HCT116 (cell line): ENCODE measurements around the gene NKPD1.

ENCODE experiments used
- ATF3 ChIP-seq: IDR thresholded peaks from 2 replicates; pipeline ENCODE4 v1.6.1; 2012
- CEBPB ChIP-seq: IDR thresholded peaks from 2 replicates; pipeline ENCODE4 v1.6.1; 2012; ENCODE audit warnings: low read depth
- EZH2 ChIP-seq: fragments of 200-600 bp; sonication (generic); IDR thresholded peaks from 2 replicates; pipeline ENCODE4 v1.6.1; 2017; ENCODE audit warnings: antibody characterized with exemption, mixed run types
- JUND ChIP-seq: IDR thresholded peaks from 2 replicates; pipeline ENCODE4 v1.6.1; 2012
- POLR2A ChIP-seq: IDR thresholded peaks from 2 replicates; pipeline ENCODE4 v1.7.0; 2011; ENCODE audit warnings: borderline replicate concordance; ENCODE audit not compliant: insufficient read depth, insufficient read length; ENCODE audit errors: extremely low read depth
- POLR2AphosphoS5 ChIP-seq: IDR thresholded peaks from 2 replicates; pipeline ENCODE4 v1.6.1; 2011; ENCODE audit warnings: mild to moderate bottlenecking, low read depth, low read length, moderate library complexity
- SP1 ChIP-seq: IDR thresholded peaks from 2 replicates; pipeline ENCODE4 v1.6.1; 2012; ENCODE audit warnings: low read depth
- TCF7L2 ChIP-seq: IDR thresholded peaks from 2 replicates; pipeline ENCODE4 v1.7.0; 2011; ENCODE audit warnings: borderline replicate concordance, inconsistent platforms; ENCODE audit not compliant: insufficient read depth, insufficient read length; ENCODE audit errors: extremely low read depth
- YY1 ChIP-seq: IDR thresholded peaks from 2 replicates; pipeline ENCODE4 v1.6.1; 2011; ENCODE audit warnings: low read length, low read depth, moderate library complexity, mild to moderate bottlenecking; ENCODE audit not compliant: insufficient replicate concordance; ENCODE audit errors: extremely low read depth
- ZFX ChIP-seq: fragments of 450-650 bp; IDR thresholded peaks from 2 replicates; pipeline ENCODE4 v1.6.1; 2017
- TF ChIP-seq, protein P1 (sequence below): IDR thresholded peaks from 2 replicates; pipeline ENCODE4 v1.6.1; 2012; ENCODE audit warnings: low read depth
- TF ChIP-seq, protein P2 (sequence below), 3 experiments: fragments of 200-600 bp in 1 of 3; sonication (generic) in 1 of 3; IDR thresholded peaks in 2 of 3; conservative IDR thresholded peaks in 1 of 3; 2 replicates each; pipeline ENCODE4 v1.5.1; 2012 to 2017; ENCODE audit warnings: low read depth in 2 of 3, low read length in 2 of 3, antibody characterized with exemption in 1 of 3, borderline replicate concordance in 1 of 3, control low read depth in 1 of 3, mild to moderate bottlenecking in 1 of 3, mixed read lengths in 1 of 3, mixed run types in 1 of 3, moderate library complexity in 1 of 3; ENCODE audit not compliant: insufficient read depth in 1 of 3
- TF ChIP-seq, protein P3 (sequence below): IDR thresholded peaks from 2 replicates; pipeline ENCODE4 v1.6.1; 2012
- TF ChIP-seq, protein P4 (sequence below): IDR thresholded peaks from 2 replicates; pipeline ENCODE4 v1.6.1; 2011; ENCODE audit warnings: mild to moderate bottlenecking, low read length, moderate library complexity; ENCODE audit not compliant: insufficient replicate concordance; ENCODE audit errors: extremely low read depth

DNA sequence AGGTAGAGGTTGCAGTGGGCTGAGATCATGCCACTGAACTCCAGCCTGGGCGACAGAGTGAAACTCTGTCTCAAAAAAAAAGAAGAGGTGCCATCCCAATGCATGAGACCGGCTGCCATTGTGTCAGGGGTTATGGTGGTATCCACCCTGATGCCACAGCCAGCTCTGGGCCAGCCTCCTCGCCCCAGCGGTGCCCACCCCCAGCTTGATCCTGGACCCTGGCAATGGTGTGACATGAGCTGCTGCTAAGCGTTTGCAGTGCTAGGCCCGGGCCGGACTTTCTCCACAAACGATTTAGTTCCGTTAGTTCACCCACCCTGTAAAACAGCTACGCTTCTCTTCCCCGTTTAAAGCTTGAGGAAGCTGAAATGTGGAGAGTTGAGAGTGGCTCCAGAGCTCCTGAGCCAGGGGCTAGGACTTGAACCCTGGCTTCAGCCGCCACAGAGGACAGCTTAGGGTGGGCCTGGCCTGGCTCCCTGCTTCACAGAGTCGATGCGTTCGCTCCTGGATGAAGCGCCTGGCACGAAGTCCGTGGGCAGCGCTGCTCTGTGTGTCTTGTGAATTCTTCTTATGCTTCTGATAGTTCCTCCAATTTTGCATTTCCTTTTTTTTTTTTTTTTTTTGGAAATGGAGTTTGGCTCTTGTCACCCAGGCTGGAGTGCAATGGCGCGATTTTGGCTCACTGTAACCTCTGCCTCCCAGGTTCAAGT is 25.5 kb downstream of the NKPD1 start:
- TF ChIP-seq, protein P1, sequence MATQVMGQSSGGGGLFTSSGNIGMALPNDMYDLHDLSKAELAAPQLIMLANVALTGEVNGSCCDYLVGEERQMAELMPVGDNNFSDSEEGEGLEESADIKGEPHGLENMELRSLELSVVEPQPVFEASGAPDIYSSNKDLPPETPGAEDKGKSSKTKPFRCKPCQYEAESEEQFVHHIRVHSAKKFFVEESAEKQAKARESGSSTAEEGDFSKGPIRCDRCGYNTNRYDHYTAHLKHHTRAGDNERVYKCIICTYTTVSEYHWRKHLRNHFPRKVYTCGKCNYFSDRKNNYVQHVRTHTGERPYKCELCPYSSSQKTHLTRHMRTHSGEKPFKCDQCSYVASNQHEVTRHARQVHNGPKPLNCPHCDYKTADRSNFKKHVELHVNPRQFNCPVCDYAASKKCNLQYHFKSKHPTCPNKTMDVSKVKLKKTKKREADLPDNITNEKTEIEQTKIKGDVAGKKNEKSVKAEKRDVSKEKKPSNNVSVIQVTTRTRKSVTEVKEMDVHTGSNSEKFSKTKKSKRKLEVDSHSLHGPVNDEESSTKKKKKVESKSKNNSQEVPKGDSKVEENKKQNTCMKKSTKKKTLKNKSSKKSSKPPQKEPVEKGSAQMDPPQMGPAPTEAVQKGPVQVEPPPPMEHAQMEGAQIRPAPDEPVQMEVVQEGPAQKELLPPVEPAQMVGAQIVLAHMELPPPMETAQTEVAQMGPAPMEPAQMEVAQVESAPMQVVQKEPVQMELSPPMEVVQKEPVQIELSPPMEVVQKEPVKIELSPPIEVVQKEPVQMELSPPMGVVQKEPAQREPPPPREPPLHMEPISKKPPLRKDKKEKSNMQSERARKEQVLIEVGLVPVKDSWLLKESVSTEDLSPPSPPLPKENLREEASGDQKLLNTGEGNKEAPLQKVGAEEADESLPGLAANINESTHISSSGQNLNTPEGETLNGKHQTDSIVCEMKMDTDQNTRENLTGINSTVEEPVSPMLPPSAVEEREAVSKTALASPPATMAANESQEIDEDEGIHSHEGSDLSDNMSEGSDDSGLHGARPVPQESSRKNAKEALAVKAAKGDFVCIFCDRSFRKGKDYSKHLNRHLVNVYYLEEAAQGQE: no peak
- no peak for TF ChIP-seq POLR2A
- TF ChIP-seq, protein P2, sequence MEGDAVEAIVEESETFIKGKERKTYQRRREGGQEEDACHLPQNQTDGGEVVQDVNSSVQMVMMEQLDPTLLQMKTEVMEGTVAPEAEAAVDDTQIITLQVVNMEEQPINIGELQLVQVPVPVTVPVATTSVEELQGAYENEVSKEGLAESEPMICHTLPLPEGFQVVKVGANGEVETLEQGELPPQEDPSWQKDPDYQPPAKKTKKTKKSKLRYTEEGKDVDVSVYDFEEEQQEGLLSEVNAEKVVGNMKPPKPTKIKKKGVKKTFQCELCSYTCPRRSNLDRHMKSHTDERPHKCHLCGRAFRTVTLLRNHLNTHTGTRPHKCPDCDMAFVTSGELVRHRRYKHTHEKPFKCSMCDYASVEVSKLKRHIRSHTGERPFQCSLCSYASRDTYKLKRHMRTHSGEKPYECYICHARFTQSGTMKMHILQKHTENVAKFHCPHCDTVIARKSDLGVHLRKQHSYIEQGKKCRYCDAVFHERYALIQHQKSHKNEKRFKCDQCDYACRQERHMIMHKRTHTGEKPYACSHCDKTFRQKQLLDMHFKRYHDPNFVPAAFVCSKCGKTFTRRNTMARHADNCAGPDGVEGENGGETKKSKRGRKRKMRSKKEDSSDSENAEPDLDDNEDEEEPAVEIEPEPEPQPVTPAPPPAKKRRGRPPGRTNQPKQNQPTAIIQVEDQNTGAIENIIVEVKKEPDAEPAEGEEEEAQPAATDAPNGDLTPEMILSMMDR (IDR thresholded peaks at IDR 0.05 in 2 of 3, conservative IDR thresholded peaks at IDR 0.05 in 1 of 3; ENCODE audit: borderline replicate concordance in 1 of 3, insufficient read depth in 1 of 3, low read depth in 2 of 3, low read length in 2 of 3): no peak
- TF ChIP-seq, protein P3, sequence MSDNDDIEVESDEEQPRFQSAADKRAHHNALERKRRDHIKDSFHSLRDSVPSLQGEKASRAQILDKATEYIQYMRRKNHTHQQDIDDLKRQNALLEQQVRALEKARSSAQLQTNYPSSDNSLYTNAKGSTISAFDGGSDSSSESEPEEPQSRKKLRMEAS: no peak
- no peak for TF ChIP-seq ATF3
- no peak for TF ChIP-seq YY1
- no peak for TF ChIP-seq SP1
- no peak for TF ChIP-seq ZFX
- TF ChIP-seq POLR2AphosphoS5: no peak
- TF ChIP-seq EZH2: no peak
- no peak for TF ChIP-seq CEBPB
- TF ChIP-seq JUND: no peak
- no peak for TF ChIP-seq TCF7L2
- TF ChIP-seq, protein P4, sequence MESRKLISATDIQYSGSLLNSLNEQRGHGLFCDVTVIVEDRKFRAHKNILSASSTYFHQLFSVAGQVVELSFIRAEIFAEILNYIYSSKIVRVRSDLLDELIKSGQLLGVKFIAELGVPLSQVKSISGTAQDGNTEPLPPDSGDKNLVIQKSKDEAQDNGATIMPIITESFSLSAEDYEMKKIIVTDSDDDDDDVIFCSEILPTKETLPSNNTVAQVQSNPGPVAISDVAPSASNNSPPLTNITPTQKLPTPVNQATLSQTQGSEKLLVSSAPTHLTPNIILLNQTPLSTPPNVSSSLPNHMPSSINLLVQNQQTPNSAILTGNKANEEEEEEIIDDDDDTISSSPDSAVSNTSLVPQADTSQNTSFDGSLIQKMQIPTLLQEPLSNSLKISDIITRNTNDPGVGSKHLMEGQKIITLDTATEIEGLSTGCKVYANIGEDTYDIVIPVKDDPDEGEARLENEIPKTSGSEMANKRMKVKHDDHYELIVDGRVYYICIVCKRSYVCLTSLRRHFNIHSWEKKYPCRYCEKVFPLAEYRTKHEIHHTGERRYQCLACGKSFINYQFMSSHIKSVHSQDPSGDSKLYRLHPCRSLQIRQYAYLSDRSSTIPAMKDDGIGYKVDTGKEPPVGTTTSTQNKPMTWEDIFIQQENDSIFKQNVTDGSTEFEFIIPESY: no peak
